HG03439 (cell line): ENCODE data around the gene DEPDC1B.
"Not testable (repeated sequence)": the region's sequence is repeated elsewhere in the genome, so short reads cannot be mapped to it uniquely, and the experiment has no call there.

ENCODE experiments used
- ATAC-seq: cut with Tn5 transposase; IDR thresholded peaks from one replicate; pipeline ENCODE4 v1.9.1; 2021; ENCODE audit warnings: mild to moderate bottlenecking, moderate library complexity; ENCODE audit not compliant: unreplicated experiment

Gene DEPDC1B

GRCh38 chr5:60699288-60699608, 718 bp downstream of the DEPDC1B start:
- no peak for ATAC-seq

GRCh38 chr5:60698336-60698735, 1.6 kb downstream of the DEPDC1B start:
- no peak for ATAC-seq

GRCh38 chr5:60690326-60690725, 9.6 kb downstream of the DEPDC1B start:
- no peak for ATAC-seq

DNA sequence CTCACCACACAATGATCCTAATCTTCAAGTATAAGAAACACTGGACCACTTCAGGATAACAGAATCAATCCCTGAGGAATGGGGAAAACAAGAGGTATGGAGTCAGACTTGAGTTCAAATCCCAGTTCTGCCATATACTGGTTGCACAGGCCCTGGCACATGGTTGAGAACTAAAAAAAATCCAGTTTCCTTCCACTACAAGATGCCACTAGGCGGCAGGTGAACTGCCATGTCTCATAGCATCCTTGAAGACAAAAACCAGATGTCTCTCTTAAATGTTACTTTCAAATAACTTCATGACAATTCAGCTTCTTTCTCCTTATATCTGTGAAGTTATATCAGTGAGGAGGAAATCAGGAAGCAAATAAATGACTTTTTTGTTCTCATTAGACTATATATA, 11.0 kb downstream of the DEPDC1B start:
- ATAC-seq: no peak

GRCh38 chr5:60687927-60688720, 11.8 kb downstream of the DEPDC1B start:
- peak; percentile 82 for ATAC-seq

DNA sequence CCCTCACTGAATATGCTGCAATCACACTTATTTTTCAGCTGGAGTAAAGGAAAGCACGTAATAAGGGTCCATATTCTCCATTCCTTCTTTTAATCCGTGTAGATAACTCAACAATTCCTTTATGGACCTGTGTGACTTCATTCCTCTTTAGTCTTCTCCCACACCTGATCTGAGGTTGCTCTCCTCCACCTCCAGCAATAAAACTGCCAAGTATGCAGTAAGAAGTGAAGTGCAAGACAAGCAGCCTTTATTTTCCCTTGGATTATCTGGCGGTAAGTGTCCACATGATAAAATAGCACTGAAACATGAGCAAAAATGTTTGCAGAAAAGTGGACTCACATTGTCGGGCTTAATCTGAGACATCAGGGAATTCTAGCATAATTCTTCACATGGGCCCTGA, 13.8 kb downstream of the DEPDC1B start:
- no peak for ATAC-seq

DNA sequence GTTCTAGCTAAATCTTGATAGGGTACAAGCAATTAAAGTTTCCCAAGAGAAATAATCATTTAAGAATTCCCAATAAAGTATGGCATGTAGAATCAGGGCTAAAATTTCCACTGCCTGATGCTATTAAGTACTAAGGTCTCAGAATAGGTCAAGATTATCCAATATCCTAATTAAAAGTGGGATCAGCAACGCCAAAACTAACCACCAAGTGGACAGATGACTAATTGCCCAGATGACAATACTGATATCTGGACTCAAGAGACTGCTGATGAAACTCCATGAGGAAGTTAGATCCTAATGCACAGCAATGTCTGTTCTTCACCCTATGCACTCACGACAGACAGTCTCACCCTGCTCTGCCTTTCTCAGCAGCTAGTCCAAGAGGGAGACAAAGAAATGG, 14.3 kb downstream of the DEPDC1B start:
- ATAC-seq: no peak

- no peak for ATAC-seq
Measured at GRCh38 chr5:60685028-60685427, 14.9 kb downstream of the DEPDC1B start.

GRCh38 chr5:60682007-60682406, 18.0 kb downstream of the DEPDC1B start:
- not testable (repeated sequence) for ATAC-seq

DNA sequence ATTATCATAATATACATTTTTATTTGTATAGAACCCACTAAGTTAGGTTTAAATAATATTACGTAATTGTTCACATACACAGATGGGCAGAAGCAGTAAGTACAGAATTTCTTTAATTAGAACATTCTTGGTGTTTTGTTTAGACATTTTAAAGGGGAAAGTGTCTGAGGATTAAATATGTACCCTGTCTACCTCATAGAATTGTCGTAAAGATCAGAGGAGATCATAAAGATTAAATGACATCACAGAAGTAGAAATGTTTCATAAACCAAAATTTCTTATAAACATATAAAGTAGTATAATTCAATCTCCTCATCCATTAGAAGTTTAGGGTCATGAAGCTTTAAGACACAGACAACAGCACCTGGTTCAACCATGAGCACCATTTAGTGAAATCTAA, 20.1 kb downstream of the DEPDC1B start:
- no peak for ATAC-seq

DNA sequence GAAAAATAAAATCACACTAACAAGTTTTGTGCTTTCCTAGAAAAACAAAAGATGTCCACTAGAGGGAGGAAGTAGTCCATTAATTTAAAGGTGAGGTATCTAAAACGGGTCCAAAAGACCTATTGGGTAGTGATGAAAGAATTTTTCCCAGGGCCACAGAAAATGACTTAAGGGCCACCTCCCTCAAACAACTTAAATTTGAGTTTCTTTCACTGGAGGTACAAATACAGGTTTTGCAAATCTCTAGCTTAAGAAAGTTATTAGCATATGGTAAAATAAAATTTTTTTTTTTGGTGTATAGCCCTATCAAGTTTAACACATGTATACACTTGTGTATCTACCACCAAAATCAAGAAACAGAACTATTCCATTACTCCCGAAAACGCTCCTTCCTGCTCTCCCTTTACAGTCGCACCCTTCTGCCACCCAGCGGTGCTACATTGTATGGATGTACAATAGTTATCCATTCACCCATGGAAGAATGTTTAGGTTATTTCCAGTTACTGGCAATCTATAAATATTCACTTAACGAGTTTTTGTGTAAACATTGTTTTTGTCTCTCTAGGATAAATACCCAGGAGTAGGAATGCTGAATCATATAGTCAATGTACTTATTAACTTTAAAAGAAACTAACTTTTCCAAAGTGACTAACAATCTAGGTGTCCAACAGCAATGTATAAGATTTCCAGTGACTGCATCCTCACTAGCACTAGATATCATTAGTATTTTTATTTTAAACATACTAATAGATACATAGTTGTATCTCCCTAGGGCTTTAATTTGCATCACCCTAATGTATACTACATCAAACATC, 21.9 kb downstream of the DEPDC1B start:
- ATAC-seq: no peak

GRCh38 chr5:60675286-60675685, 24.7 kb downstream of the DEPDC1B start:
- no peak for ATAC-seq

GRCh38 chr5:60674251-60675069, 25.5 kb downstream of the DEPDC1B start:
- ATAC-seq: no peak

- no peak for ATAC-seq
Measured at GRCh38 chr5:60673334-60673733, 26.6 kb downstream of the DEPDC1B start.

DNA sequence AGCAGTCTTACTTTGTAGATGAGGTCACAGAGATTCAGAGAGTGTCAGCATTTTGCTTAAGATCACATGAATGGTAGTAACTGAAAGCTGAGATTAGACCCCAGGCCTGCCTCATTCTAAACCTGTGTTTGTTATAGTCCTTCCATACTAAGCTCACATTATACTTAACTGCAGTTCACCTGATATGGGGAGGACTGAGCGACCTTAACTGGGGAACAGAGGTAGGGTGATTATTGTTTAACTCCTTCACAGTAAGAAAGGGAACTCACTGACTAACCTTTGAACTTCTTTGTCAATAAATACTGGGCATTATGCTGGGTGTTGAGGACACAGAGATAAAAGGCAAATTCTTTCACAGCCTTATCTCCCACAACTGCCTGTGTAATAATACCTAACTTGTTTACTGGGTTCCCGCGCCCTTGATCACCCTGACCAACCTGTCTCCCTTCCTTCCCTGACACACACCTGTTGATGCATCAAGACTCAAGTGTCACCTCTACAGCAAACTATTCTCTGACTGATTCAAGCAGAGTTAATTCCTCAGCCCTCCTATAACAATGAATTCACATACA, 27.2 kb downstream of the DEPDC1B start:
- no peak for ATAC-seq

DNA sequence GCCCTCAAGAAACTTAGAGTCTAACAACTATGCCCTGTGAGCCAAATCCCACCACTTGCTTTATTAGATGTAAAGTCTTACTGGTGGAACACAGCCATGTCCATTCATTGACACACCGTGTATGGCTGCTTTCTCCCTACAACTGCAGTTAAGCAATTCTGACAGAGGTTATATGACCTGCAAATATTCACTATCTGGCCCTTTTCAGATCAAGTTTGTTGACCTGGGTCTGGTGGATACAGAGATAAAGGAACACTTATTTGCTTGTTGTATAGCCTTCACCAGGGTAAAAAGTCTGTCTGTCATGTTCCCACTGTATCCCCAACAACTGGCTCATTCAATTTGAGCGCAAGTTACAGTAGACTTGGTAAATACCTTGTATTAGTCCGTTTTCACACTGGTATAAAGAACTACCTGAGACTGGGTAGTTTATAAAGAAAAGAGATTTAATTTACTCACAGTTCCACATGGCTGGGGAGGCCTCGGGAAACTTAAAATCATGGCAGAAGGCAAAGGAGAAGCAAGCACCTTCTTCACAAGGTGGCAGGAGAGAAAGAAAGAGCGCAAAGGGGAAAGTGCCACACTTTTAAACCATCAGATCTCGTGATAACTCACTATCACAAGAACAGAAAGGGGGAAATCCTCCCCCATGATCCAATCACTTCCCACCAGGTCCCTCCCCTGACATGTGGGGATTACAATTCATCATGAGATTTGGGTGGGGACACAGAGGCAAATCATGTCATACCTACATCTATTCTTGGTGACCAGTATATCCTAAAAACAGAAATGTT, 27.9 kb downstream of the DEPDC1B start:
- ATAC-seq: no peak

- no peak for ATAC-seq
Measured at GRCh38 chr5:60670749-60671148, 29.2 kb downstream of the DEPDC1B start.

DNA sequence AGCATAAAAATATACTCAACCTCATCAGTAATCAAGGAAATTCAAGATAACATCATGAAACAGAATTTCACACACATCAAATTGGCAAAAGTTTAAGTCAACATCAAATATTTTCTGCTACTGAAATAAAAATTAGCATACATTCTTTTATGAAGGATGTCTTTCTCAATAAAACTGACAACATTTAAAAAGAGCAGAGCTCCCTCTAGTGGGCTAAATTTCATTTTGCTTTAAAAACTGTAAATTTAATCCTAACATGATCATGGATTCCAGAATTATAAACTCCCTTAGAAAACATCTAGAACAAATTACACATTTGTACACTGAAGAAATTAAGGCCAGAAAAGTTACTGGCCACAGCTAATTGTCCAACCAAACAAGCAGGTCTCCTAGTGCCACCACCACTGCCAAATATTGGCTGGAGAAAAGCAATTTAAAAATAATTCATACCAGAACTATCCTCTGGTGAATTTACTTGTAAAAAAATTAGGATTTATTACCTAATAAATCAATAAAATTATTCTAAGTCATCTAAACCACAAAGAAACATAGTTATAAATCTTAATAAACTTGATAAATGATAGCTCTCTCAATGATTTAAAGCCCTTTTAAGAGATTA, 31.2 kb downstream of the DEPDC1B start:
- no peak for ATAC-seq

DNA sequence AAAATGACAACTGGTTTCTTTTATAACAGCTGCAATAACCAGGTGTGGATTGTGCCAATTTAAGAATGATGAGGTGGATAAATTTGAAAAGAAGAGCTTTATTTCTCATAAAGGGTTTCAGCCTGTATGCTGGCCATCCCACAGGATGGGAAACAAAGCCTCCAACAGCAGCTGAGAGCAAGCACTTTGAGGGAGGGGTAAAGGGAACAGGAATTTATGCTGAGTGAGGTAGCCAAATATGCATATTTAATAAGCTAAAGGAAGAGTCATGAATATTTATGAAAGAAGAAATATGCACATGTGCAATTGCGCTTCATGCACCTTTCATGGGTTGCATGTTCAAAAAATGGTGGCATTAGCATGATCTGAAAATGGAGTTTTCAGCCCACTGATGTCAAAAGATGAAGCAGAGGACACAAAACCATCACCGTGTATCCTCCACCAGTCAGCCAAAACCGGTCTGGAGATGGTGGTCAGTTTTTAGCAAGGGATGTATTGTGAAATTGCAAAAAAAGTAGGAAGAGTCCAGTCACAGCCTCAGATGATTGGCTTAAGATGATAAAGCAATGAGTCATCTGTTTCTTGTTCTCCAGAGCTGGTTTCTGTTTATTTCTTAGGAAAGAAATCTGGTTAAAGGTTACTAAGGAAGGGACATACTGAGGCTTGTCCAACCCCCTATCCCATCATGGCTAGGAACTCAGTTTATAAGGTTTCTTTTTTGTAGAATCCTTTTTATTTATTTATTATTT, 47.9 kb downstream of the DEPDC1B start:
- no peak for ATAC-seq
